Measurements from ENCODE around the gene IBTK. TPM values are rescaled to one million over a fixed set of nuclear protein-coding genes. Genes with fewer than 3 reads are reported as not detected.

IBTK gene
- total RNA-seq, 1 experiment from 2014 or later = 17.1 TPM

DNA sequence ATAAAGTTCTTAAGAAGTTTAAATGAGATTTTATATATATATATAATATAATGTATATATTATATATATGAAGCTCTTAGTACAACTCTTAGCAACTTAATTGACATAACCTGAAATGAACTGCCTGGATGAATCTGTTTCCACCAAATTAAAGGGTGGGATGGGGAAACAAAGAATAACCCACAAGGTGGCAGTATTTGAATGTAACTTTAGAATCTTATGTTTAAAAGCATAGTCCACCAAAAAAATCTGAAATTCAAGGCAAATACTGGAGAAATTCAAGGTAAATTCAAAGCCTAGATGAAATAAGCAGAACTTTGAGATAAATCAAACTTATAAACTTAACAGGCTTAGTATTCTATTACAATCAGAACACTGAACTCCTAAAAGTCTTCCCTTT, 4.4 kb upstream of the IBTK start:
- no peaks in the 10 kb centered on the region for H3K79me1 ChIP-seq (ENCODE audit: insufficient read depth, low read depth, low read length, poor library complexity, severe bottlenecking)
- no peak overlapping the region for H3K27ac Mint-ChIP-seq
- H3K4me1 Mint-ChIP-seq = peaks cover 19 to 22% of the 10 kb centered on the region in 2 experiments
- no peaks in the 10 kb centered on the region for H3K36me3 Mint-ChIP-seq (ENCODE audit: insufficient read depth in 1 of 3, low read depth in 3 of 3)
- no peaks in the 10 kb centered on the region for H3K9me3 Mint-ChIP-seq
- H3K18ac ChIP-seq (ENCODE audit: insufficient read length, low read depth, low read length) = no peak overlapping the region
- no peak overlapping the region for H2BK20ac ChIP-seq (ENCODE audit: low read depth, low read length, poor library complexity, severe bottlenecking)
- H3K4ac ChIP-seq (ENCODE audit: low read depth, low read length) = no peak overlapping the region
- peaks cover 4% of the 10 kb centered on the region; the same call in 1 of the 2 replicates for H3K4me1 ChIP-seq (ENCODE audit: insufficient read depth, low read length)
- H3K23me2 ChIP-seq (ENCODE audit: insufficient read length, low read depth, low read length, poor library complexity, severe bottlenecking) = peaks cover 7% of the 10 kb centered on the region
- no peak overlapping the region for H3K9ac ChIP-seq (ENCODE audit: extremely low read depth, insufficient read length, low read length)
- H4K8ac ChIP-seq (replicated peaks; ENCODE audit: insufficient read length, low read depth, low read length) = no peak overlapping the region
- H3K27me3 ChIP-seq (ENCODE audit: insufficient read depth, low read length) = no peaks in the 10 kb centered on the region
- no peaks in the 10 kb centered on the region for H3K79me2 ChIP-seq (ENCODE audit: insufficient read depth, low read length)
- H3K56ac ChIP-seq (ENCODE audit: insufficient read length, low read depth, low read length) = no peak overlapping the region
- no peak overlapping the region for H2BK12ac ChIP-seq (ENCODE audit: insufficient read length, low read depth, low read length)
- H4K20me1 ChIP-seq (ENCODE audit: control insufficient read depth, insufficient read depth, insufficient read length) = no peaks in the 10 kb centered on the region
- no peak overlapping the region for H2BK120ac ChIP-seq (ENCODE audit: low read depth, low read length, poor library complexity, severe bottlenecking)
- H3K9me3 ChIP-seq (ENCODE audit: control insufficient read depth, low read depth, low read length) = no peaks in the 10 kb centered on the region
- H3K4me3 Mint-ChIP-seq = no peak overlapping the region
- H3K4me2 ChIP-seq (ENCODE audit: insufficient read depth, insufficient read length, low read length) = no peak overlapping the region
- H3T11ph ChIP-seq (ENCODE audit: low read length) = no peak overlapping the region
- DNase-seq = no peak
- H2BK5ac ChIP-seq (ENCODE audit: insufficient read length, low read length) = no peak overlapping the region
- H2BK15ac ChIP-seq (ENCODE audit: low read depth, low read length) = no peak overlapping the region
- no peaks in the 10 kb centered on the region for H3K27me3 Mint-ChIP-seq (ENCODE audit: low read depth)
- no peak overlapping the region for H4K91ac ChIP-seq (ENCODE audit: insufficient read length, low read depth, low read length)
- no peak overlapping the region for H4K5ac ChIP-seq (ENCODE audit: insufficient read length, low read depth, low read length)
- TF ChIP-seq CTCF (conservative IDR thresholded peaks at IDR 0.05) = peak; percentile 75
- H3K27ac ChIP-seq (ENCODE audit: insufficient read length, low read depth, low read length) = no peak overlapping the region
- no peak overlapping the region for H3K23ac ChIP-seq (ENCODE audit: insufficient read length, low read depth, low read length)
- no peak overlapping the region for H3K14ac ChIP-seq (ENCODE audit: insufficient read depth, low read length)
- no peak overlapping the region for H2AFZ ChIP-seq (ENCODE audit: low read length)
- H2AK5ac ChIP-seq (ENCODE audit: insufficient read length, low read length) = no peak overlapping the region

Data from H9 (cell line).